Left renal cortex interstitium (tissue), 4 donors: ENCODE measurements around the gene PLA2G4D. TPM values are rescaled to one million over a fixed set of nuclear protein-coding genes. Genes with fewer than 3 reads are reported as not detected.

ENCODE experiments used
- DNase-seq, 4 donors: peaks; one replicate each; pipeline ENCODE4 v3.0.0-alpha.2; 2013; ENCODE audit warnings: low read depth in 4 of 4, low spot score in 2 of 4, missing footprints in 1 of 4
- polyA plus RNA-seq, 4 donors: library from polyadenylated mRNA; unstranded; fragments of 120-200 nt; gene quantifications; one replicate each; pipeline ENCODE4 v1.2.1, GENCODE V29; 2013; ENCODE audit not compliant: insufficient read length in 4 of 4

Gene PLA2G4D
- polyA plus RNA-seq, 4 donors, result 0.08 to 0.13 (median 0.08) TPM; not detected in 1

DNA sequence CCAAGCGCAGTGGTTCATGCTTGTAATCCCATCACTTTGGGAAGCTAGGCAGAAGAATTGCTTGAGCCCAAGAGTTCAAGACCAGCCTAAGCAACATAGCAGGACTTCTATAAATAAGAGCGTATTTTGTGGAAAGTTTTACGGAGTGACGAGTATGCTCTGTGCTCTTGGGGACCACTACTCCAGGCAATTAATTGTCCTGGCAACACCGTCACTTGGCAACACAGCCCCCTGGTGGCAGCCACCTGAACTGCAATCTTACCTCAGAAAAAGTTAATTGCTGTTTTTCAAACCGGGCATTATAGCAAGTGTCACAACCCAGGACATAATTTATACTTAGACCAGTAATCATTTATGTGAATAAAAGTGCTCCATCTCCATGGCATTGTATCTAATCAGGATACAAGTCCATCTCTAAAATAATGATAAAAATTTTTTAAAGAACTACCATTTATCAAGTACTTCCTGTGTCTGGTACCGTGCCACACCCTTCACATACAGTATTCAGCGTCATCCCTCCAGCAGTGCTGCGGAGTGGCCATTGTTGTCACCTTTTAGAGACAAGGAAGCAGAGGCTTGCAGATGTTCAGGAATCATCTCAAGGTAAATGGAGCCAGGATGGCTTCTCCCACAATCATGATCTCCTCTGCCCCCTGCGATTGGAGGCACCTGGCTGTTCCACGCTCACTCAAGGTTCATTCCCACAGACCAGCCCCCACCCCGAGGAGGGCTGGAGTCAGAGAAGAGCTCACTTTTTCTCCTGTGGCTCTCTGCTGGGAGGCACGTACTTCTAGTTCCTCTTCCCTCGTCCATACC, 34.5 kb downstream of the PLA2G4D start:
- no peak for DNase-seq

DNA sequence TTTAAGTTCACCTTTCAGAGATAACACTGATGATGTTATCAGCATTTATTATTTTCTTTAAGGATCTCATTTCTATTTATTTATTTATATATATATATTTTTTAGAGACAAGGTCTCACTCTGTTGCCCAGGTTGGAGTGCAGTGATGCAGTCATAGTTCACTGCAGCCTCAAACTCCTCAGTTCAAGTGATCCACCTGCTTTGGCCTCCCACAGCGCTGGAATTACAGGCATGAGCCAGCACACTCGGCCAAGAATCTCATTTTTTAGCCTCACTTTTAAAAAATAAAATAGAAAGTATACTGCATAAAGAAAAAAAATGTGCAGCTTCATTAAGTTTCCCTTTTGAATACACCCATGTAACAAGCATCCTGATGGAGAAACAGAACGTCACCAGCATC, 35.6 kb downstream of the PLA2G4D start:
- DNase-seq, result no peak

DNA sequence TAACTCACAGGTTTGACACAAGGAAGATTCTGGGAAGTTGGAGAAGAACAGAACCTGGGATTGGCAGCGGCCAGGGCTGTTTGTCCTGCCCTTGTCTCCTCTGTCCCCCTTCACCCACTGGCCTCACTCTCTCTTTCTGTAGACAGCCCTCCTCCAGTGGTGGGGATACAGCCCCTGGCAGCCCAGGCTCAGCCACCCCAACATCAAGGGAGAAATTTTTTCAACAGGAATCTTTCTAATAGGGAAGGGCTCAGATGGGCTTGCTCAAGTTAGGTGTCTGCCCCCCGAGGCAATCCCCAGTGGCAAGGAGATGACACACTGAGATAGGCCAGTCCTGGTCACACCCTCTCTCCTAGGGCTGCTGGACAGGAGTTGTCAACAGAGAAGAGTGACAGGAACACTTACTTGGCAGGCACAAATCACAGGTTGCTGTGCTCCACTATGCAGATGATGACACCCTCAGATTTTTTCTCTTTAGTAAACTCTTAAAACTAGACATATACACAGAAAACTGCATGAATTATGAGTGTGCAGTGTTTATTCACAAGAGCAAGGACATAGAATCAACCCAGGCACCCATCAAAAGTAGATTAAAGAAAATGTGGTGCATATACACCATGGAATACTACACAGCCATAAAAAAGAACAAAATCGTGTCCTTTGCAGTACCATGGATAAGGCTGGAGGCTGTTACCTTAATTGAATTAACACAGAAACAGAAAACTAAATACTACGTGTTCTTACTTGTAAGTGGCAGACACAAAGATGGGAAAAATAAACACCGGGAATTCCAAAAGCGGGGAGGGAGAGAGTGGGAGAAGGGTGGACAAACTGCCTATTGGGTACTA, 36.3 kb downstream of the PLA2G4D start:
- DNase-seq, result no peak

DNA sequence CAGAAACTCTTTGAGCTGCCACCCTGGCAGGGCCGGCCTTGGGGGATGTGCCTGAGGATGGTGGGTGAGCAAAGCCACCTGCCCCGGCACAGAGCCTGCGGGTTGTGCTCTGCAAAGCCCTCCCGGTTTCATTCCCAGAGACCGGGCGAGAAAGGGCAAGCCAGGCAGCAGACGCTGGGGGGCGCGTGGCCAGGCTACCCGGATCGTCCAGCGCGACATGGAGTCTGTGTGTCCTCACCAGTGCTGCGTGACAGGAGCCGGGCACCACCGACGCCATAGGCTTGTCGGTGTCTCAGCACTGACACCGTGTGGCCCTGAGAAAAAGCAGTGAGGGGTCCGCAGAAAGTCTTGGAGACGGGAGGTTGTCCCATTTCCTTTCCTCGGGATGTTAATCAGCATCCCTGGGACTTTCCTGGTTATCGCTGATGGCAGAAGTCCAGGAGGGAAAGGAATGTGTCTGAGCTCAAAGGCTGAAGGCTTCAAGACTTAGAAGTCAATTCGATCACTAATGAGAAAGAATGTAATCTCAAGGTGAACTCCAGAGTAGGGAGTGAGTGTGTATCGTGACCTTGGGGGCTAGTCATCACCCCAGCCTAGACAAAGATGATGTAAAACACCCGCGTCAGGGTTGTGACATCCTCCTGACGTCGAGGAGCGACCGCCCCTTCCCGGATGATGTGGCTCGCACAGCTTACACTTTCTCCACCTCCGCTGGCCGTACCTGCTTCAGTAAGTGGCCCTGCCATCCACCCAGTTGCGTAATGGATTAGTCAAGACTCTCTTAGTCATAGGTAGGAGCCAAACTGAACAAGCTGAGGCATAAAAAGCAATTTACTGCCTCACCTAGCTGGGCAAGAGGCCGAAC, 37.2 kb downstream of the PLA2G4D start:
- DNase-seq, result peak in 3 of 4 donors; percentile 48 to 71 (median 58)

DNA sequence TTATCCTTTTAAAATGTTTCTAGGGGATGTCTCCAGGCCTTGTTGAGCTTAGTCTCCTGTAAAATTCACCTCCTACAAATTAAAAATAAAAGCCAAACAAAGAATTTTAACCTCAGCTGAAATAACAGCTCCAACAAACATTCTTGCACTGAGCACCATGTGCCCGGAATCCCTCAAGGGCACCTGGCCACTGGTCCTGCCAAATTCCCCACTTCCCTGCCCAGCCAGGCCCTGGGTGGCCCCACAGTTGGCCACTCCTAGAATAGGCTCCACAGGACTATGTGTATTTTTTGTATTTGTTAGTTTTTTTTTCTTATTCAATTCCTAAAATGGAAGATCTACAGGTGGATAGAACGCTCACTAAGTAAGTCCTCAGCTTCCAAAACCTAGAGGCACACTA, 40.4 kb downstream of the PLA2G4D start:
- no peak for DNase-seq

DNA sequence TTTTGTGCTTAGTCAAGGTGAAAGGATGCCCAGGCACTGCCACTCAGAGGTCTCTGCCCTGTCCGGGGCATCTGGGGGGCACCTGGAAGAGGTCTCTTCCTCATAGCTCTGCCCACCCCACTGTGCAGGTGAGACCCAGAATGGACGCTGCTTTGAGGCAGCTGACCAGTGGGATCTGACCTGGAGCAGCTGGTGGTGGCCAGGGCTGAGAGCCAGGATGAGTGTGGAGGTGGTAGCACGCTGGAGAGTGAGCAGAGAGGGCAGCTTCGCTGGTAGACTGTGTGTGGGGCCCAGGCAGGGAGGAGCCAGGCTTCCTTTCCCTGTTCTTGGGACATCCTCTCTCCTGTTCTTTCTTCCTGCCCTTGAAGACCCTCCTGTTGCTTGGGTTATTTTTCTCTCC, 41.4 kb downstream of the PLA2G4D start:
- DNase-seq, result no peak

DNA sequence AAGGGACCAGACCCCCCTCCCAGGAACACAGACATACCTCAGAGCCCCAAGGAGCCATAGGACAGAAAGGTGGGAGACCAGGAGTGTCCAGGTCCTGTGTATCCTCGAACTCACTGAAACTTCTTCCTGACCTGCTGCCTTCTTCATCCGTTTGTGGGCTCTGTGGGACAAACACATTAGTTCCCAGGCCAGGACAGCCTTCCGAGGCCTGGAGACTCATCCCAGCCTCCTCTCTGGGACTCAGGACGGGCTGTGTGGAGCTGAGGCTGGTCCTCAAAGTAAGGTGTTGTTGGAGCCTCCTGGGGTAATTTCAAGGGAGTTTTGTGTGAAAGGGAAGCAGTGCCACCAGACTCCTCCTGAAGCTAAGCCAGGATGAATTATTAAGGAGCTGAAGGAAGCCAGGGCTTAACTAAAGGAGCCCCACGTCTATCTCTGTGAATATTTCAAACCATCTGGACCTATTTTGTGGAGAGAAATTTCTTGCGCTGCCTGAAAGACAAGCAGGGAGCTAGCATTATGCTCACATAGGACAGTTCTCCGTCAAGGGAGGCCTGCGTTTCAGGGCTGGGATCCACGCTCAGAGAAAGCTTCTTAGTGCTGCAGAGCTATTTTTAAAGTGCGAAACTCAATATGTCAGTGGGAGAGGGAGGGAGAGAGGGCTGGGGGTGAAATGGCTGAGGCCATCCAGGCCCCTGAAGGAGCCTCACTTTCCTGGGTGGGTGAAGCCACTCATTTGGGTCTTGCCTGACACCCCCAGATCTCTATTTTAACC, 43.7 kb downstream of the PLA2G4D start:
- DNase-seq, result no peak

DNA sequence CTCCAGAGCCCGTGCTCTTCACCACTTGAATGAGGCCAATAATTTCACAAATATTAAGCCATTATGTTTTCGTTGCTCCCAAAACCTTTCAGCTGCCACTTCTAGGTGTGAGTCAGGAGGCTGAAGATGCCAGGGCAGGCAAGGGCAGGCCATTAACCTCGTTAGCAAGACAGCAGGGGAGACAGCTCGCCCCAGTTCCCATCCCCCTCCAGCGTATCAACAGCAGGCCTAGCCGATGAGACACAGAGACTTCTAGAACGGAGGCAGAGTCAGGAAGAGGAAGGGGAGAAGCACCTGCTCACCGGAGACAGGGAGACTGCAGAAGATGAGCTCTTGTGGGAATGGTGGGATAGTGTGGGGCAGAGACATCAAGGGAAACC, 45.6 kb downstream of the PLA2G4D start:
- no peak for DNase-seq

DNA sequence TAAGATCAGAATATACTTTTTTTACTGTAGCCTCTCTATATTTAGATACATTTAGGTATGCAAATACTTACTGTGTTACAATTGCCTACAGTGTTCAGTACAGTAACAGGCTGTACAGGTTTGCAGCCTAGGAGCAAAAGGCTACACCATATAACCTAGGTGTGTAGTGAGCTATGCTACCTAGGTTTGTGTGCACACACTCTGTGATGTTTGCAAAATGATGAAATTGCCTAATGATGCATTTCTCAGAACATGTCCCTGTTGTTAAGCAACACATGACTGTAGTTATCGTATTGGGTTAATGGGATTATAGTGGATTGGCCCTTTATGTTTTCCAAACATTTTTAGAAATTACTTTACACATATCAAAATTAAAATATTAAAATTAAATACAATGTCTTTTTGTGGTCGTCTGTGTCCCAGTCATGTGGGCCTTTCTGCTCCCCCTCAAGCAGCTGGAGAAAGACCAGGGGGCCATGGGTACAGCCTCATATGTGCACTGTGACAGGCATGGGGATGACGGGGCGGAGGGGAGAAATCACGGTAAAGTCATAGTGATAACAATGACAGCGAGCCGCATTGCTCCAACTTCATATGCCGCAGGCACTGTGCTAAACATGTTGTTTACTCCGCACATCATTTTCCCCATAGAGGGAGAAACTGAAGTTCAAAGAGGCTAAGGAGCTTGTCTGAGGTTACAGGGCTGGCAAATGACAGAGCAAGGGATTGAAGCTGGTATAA, 46.1 kb downstream of the PLA2G4D start:
- DNase-seq, result no peak

DNA sequence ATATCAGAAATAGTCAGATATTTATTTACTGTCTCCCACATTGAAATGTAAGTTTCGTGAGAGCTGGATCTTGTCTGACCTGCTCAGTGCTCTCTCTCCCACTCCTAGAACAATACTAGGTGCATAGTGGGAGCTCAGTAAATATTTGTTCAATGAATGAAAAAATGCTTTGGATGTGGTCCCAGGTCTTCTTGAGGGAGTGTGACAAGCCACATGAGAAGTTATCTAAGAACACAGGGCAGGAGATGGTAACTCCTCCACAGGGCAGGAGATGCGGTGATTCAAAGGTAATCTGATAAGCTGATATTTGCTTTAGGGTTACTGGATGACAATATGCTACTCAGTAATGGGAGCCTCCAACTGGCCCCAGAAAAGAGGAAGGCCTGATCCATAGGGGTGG, 47.8 kb downstream of the PLA2G4D start:
- DNase-seq, result no peak

DNA sequence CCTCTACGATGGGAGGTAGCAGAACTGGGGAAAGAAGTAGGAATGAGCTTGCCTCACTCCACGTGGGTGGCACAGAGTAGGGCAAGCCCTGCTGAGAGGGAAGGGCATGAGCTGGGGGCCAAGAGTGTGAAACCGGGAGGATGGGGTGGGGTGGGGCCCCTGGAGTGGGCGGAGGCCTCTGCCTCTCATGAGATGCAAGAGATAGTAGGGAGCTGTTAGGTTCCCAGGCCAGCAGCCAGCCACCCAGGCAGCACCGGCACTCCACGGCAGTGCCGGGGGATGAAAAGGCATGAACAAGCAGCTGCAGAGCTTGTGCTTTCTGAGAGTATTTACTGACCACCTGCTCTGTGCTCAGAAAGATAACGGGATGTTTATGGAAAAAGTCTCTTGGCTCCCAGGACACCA, 49.1 kb downstream of the PLA2G4D start:
- DNase-seq, result no peak

DNA sequence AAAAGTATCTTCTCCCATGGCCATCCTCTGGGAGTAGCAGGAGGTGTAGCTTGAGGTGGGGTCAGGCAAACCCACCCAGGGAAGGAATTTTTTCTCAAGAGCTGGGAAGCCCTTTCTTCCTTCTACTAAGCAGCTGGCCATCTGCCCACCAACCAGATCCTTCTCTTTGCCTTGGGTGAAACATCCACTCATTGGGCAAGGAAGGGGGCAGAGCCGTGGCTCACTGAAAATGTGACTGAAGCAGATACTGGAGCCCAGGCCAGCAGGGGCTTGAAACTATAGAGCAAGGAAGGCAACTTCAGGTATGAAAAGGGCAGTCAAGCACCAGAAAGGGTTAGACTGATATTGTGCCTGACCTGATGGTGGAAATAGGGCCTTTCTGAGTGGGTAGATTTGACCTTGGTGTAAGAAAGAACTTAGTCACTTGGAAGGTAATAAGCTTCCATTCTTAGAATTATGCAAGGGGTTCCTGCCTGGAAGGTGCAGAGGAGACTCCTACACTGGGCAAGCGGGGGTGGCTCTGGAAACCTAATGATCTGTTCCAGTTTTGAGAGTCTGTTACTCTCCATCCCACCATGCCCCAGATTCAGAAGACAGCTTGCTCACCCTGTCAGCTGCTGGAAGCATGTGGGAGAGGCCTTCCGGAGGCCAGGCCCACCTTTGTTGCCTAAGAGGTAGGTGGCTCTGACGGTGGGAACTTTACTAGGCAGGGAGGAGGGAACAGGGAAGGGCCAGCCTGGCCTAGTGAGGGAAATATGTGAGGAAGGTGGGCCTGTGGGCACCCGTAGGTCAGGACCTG, 51.6 kb downstream of the PLA2G4D start:
- DNase-seq, result no peak

DNA sequence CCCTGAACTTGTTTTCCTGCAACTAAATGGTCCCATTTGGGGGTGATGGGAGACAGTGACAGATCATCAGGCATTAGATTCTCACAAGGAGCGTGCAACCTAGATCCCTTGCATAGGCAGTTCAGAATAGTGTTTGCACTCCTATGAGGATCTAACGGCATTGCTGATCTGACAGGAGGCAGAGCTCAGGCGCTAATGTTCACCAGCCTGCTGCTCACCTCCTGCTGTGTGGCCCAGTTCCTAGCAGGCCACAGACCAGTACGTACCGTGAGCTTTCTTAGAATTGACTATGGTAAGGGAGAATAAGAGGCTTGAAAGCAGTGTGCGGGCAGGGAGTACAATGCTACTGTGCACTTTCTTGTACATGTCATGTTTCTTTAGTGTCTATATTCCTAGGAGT, 56.0 kb downstream of the PLA2G4D start:
- DNase-seq, result no peak

DNA sequence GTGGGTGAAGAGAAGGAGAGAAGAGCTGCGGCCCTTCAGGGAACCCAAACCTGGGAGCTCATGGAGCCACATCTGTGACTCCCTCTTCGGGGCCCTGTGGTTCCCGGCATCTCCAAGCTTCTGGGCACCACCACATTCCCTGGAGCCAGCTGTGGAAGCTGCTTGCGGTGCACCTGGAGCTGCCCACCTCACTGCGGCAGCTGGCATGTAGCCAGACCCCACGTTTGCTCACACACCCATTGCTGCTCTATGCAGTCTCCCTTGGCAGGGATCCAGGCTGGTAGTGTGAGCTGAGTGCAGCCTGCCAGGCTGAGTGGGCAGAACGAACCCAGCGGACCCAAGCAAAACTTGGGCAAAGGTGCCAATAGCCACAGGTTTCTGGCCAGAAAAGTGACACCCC, 56.7 kb downstream of the PLA2G4D start:
- DNase-seq, result no peak

DNA sequence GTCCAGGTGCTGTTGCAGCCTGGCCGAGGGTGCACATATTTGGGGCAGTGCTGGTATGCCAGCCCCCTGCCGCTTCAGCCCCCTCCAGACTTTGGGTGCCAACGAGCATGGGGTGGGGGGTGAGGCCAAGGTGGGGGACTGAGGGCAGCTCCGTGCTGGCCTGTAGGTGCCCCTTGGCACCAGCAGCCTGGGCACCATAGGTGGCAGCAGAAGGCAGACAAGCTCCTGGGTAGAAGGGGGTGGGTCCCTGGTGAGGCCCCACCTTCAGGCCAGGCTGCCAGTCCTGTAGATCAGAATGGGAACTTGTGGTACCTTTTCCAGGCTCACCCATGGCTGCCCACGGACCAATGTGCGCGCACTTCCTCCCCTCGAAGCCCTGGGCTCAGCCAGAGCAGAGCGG, 57.4 kb downstream of the PLA2G4D start:
- DNase-seq, result no peak

DNA sequence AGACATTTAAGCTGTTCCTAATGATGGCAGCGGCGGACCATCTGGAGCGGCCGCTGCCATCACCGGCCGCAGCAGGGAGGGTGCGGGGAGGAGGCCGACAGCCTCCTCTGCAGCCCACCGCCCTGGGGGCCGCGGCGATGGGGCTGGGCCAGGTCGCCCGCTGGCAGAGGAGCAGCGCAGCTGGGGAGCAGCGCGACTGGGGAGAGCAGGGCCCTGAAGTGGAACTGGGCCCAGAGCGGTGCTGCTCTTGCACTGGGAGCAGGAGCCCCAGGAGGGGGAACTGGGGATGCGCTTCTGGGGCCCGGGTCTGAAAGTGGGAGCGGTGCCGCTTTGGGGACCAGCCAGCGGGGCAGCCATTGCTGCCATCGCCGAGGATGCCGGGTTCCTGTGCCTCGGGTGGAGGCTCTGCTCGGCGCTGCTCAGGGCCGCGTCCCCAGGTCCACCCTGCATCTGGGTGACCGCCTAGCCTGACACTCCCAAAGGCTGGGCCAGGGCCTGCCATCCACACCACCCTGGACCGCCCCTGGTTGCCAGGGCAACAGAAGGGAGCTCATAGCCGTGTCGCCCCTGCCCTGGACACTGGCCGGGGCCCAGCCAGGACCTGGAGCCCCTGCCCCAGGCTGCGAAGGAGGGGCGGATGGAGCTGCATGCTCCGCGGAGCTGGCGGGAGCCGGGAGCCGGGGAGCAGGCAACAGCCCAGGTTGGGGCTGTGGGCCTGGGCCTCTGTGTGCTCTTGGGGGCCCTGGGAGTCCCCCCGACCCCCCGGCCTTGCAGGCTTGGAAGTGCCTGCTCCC, 58.1 kb downstream of the PLA2G4D start:
- no peak for DNase-seq

DNA sequence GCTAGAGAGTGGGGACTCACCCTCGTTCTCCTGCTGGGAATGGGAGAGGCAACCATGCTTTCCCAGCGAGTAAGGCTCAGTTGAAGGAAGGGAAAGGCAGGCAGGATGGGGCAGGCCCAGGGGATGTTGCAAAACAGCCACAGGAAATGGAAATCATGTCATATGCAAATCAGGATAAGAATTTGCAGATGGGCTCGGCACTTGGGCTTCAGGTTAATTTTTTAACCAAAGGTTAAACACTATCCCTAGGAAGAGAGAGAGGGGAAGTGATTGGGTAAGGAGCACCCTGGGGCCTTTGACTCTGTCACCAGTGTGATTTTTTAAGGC, 59.0 kb downstream of the PLA2G4D start:
- DNase-seq, result no peak
